Stimulated activated CD4-positive, alpha-beta T cell treated with anti-CD3 and anti-CD28 coated beads, Interleukin-4, amount 100 ng/mL, for 4 hours (primary cell): ENCODE data around the gene CCDC74A.
"Not testable (repeated sequence)": the region's sequence is repeated elsewhere in the genome, so short reads cannot be mapped to it uniquely, and the experiment has no call there.

Experiments
- DNase-seq, 2 experiments: peaks; one replicate each; pipeline ENCODE4 v3.0.0-alpha.2; 2020

The CCDC74A gene

DNA sequence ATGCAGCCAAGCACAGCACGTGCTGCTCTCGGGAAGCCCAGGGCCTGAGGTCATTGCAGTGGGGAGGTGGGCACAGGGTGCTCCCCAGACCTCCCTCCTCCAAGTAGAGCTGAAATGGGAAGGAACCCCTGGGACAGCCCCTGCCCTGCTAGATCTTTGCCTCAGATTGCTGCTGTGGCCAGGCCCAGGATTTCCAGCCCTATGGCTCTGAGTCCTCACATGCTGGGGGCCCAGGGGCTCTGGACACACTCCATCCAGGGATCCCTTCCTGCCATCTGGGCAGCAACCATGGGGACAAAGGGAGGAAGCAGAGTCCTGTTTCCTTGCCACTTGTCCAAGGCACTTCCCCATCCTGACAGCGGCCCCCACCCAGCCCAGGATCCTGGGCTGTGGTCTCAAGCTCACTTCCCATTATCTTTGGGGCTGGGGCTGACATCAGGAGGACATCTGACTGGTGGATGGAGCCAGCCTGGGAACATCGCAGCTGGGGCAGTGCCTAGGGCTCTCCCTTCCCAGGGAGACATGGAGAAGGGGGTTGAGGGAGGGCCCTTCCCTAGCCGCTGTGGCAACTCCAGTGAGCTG, 2.3 kb downstream of the CCDC74A start:
- not testable (repeated sequence) for DNase-seq

DNA sequence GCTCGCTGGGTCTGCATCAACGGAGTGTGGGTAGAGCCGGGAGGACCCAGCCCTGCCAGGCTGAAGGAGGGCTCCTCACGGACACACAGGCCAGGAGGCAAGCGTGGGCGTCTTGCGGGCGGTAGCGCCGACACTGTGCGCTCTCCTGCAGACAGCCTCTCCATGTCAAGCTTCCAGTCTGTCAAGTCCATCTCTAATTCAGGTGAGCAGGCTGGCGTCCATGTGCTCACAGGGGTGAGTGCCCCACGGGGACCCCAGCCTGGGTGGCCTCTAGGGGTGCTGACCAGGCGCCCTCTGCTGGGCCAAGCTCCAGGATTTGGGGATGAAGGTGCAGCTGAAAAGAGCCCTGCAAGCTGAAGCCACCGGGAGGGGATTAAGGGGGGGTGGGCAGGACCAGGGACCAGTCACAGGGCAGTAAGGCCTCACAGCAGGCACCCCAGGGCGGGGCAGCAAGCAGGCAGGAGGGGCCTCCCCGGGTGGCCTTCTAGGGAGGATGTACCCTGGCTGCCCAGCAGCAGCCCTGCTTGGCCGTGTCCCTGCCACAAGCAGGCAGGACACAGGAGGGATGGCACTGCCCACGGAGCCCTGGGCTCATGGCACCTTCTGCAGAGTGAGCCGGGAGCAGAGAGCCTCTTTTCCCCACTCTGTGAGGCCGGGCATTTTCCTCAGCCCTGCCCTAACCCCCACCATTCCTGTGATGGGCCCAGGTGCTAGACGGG, 3.1 kb downstream of the CCDC74A start:
- not testable (repeated sequence) for DNase-seq

DNA sequence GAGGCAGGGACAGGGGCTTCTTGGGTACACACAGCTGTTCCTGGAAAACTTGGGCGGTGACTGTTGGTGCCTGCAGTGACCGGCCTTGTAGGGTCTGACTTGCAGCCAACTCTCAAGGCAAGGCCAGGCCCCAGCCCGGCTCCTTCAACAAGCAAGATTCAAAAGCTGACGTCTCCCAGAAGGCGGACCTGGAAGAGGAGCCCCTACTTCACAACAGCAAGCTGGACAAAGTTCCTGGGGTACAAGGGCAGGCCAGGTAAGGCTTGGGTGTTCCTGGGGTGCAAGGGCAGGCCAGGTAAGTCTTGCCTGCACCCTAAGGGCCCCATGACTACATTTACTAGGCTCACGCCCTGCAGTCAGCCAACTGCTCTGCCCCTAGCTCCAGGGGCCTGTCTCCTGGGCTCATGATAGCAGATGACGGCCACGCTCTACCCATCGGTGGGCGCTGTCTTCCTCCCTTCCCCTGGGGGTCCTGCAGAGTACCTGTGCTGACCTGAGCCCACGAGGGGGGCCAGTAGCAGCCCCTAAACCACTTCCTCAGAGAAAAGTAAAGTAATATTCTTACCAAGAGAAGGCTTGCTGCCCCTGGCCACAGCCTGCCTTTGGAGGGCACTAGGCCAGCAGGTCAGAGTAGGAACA, 4.0 kb downstream of the CCDC74A start:
- not testable (repeated sequence) for DNase-seq

DNA sequence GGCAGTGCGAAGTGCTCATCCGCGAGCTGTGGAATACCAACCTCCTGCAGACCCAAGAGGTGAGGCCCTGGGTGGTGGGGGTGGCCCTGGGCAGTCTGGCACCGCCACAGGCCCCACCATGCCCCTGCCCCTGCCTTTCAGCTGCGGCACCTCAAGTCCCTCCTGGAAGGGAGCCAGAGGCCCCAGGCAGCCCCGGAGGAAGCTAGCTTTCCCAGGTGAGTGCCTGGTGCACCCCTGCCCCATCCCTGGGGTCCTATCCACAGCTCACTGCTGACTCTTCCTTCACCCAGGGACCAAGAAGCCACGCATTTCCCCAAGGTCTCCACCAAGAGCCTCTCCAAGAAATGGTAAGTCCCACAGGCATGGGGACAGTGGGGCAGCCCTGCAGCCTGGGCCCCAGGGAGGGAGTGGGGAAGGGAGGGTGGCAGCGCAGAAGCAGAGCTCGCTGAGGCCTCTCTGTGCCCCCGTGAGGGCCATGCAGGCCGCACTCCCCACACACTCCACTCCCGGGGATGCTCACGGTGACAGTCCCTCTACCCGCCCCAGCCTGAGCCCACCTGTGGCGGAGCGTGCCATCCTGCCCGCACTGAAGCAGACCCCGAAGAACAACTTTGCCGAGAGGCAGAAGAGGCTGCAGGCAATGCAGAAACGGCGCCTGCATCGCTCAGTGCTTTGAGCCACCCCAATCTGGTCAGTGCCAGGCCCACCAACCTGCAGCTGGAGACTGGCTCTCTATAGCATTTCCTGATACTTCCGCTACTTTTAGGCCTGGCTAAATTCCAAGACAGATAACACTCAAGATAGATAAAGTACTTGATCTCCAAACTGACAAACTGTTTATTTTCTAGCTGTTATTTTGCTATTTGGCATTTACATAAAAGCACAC, 5.3 kb downstream of the CCDC74A start:
- DNase-seq = not testable (repeated sequence)

DNA sequence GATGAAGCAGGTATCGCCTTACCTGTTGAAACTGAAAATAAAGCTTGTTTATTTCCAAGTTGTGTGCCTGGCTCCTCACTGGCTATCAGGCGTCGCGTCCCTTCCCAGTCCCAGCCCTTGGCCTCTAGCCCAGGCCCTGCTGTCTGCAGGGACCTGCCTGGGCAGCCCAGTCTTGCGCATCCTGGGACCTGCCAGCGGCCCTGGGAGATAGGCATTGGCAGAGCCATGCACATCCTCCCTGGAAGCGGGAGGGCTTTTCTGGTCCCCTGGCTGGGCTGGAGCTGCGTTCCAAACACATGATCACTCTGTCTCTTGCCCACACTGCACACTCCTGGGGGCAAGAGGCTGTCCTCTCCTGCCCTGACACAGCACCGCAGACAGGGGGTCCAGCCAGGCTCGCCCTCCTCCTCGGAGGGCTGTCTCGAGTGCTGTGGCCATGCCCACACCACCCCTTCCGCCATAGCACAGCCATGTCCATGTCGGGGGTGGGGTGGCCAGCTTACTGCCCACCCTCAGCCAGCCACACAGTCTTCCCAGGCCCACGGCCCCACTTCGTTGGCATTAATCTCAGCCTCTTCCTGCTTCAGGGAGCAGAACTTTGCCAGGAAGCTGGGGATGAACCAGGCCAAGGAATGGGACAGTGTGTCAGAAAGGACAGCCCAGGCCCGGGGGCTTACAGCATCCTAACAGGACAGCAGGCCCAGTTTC, 6.1 kb downstream of the CCDC74A start:
- DNase-seq = not testable (repeated sequence)

DNA sequence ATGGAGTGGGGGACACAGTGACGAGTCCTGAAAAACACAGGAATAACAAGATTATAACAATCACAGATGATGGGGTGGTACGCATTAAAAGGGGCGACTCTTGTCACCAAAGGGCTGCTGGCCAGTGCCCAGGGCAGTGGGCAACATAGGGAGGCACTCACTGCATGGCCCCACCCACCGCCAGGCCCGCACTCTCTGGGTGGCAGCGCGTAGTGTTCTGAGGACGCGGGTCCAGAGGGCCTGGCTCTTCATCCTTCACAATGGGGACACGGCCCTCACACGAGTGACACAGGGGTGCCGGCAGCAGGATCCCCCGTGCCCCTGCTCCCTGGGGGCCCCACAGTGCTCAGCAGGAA, 6.6 kb downstream of the CCDC74A start:
- not testable (repeated sequence) for DNase-seq

DNA sequence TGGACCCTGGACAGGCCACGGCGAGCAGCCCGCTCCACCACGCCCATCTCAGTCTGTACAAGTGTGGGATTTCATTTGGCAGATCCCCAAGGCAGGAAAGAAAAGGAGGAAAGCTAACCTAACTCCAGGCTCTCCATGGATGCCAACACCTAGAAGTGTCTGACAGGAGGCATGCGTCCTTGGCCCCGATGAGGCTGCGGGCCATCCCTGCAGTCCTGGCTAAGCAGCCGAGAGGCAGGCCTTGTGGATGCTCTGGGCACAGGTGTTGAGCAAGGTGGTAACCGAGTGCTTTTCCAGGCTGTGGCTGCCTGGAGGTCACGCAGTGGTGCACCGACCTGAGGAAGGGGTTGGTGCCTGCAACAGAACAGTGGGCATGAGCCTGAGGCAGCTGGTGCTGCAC, 7.3 kb downstream of the CCDC74A start:
- DNase-seq = not testable (repeated sequence)

DNA sequence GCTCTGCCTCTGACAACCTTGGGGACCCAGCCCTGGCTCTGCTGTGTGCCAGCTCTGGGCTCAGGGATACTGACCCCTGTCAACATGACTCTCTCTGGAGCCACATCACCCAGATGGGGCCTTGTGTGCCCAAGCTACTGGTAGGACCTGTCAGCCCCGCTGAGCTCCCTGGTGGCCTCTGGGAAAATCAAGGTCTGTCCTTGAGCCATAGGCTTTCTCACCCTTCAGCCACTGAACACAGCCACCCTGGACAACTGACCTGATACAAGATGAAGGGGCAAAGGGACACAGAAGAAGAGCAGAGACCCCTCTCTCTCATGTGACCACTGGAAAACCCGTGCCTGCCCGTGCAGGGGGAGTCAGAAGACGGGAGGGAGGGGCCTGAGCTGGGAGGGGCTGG, 7.8 kb downstream of the CCDC74A start:
- DNase-seq = no peak

DNA sequence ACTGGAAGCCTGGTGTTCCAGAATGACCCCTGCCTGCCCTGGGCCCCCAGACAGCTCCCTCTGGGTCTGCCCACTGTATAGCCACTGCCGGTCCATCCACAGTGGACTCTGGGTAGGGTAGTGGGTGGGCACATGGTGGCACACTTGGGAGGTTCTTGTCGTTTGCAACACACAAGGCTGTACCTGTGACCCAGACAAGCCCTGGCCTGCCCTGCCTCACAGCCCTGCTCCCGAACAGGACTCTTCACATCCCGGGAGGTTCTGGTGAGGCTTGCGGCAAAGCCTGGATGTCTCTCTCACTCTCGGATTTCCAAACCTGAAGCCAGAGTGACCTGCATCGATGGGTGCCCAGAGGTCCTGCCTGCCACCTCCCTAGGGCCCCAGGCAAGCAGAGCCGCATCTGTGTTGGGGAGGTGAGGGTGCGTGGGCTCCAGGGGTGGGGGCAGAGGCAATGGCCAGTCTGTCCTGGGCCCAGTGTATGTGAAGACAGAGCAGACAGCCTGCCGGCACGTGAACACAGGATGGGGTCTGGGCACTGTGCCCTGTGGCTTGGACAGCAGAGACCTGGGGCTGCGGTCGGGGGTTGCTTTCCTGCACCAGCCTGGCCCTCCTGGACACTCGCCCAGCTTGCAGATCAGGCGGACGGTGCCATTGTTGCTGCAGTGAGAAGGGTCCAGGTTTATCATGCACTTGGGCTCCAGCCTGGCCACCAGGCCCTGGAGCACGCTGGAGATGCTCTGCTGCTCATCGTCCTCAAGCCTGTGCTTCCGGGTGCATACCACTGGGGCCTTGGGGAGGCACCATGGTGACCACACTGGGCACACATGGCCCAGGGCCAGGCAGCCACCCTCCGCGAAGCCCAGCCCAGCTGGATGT, 8.5 kb downstream of the CCDC74A start:
- DNase-seq = not testable (repeated sequence)

DNA sequence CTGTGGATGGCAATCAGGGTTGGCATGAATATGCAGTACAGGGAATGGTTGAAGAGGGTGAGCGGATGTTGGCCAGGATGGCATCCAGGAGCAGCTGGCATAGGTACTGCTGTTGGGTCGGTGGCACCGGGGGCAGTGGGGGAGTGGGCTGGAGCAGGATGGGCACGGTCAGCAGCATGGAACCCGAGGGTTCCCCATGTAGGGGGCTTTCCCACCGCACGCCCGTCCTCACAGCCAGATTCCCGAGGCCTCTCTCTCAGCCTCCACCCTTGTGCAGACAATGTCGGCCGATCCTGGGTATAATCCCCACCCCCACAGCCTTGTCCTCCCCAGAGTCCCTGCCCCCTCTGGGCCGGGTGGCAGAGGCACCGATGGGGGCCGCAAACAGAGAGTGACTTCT, 9.2 kb downstream of the CCDC74A start:
- not testable (repeated sequence) for DNase-seq

DNA sequence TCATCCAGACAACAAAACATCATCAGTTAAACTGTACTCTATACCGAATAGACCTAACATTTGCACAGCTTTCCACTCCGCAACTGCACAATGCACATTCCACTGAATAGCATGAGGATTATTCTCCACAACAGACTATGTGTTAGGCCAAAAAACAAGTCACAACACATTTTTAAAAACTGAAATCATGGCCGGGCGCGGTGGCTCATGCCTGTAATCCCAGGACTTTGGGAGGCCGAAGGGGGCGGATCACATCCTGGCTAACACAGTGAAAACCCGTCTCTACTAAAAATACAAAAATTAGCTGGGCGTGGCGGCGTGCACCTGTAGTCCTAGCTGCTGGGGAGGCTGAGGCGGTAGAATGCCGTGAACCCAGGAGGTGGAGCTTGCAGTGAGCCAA, 11.2 kb downstream of the CCDC74A start:
- DNase-seq = not testable (repeated sequence)

DNA sequence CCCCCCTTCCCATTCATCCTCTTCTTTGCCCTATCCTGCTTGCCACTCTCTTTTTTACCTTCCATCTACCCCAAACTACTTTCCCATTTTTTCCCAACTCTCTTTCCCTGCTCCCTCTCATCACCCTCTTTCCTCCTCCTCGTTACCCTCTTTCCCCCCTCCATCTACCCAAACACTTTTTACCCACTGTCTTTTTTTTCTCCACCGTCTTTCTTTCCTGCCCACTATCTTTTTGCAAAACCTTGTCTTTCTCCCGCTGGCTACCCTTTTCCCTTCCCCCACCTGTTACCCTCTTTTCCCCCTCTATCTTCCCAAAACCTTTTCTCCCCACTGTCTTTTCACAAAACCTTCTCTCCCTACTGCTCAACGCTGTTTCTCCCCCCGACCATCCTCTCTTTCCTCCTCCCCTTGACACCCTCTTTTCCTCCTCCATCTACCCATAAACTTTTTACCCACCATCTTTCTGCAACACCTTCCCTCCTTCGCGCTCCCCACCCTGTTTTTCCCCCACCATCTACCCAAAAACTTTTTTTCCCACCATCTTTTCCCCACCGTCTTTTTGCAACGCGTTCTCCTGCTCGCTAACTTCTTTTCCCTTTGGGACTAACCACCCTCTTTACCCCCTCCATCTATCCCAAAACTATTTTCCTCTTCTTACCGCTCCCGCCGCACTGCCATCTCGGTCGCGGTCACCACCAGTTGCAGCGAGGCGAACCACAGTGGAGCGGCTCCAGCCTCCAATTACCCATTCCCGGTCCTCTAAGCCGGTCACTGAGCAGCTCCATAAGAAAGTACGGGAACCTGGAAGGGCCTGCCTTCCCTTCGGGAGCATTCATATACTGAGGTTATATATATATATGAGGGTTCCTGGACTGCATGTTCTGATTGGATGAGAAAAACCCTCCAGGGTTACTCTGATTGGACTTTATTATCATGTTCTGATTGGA, 15.0 kb downstream of the CCDC74A start:
- DNase-seq = no peak

DNA sequence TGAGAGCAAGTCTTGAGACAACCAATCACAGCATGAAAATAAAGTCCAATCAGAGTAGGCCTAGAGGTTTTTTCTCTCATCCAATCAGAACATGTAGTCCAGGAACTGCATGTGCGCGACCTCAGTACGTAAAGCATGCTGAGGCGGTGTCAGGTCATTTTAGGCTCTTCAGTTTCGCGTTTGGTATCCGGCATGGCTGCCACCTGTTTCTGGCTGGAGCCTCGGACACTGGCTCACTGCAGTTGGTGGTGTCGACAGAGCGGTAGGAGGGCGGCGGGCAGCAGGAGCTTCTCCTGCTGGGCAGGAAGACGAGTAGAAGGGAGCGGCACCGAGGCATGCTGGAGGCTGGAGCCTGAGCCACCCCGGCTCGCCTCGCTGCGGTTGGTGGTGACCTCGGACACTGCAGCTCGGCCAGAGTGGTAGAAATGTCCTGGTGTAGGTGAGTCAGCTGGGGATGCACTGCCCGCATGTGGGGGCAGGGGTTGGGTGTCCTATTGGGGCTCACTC, 15.8 kb downstream of the CCDC74A start:
- DNase-seq = no peak

DNA sequence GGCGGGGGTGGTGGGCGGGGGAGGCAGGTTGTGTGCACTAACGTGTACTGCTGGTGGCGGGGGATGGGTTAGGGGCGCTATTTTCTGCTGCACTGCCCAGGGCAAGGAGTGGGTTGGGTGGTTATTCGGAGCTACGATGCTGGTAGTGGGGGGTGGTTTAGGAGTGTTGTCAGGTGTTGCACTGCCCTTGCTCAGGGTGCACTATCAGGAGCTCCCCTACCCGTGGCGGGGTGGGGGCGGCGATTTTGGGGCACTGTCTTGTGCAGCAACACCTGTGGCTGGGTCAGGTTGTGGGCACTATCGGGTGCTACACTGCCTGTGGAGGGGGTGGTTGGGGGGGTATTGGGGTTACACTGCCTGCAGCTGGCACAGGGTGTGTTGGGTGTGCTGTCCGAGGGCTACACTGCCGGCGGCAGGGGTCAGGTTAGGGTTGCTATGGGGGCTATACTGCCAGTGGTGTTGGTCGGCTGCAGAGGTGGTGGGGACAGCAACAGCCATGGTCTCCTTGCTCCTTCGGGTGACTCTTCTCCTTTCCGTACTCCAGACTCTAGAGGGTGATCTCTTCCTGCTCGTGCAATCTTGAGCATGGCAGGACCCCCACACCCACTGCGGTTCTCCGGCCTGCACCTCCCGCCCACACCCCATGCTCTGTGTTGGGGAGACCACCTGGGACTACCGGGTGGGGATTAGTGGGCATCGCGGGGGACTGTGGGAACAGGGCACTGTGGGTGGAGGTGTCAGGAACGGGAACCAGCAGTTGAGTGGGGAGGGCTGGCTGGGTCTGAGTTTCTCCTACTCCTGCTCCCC, 16.5 kb downstream of the CCDC74A start:
- not testable (repeated sequence) for DNase-seq

DNA sequence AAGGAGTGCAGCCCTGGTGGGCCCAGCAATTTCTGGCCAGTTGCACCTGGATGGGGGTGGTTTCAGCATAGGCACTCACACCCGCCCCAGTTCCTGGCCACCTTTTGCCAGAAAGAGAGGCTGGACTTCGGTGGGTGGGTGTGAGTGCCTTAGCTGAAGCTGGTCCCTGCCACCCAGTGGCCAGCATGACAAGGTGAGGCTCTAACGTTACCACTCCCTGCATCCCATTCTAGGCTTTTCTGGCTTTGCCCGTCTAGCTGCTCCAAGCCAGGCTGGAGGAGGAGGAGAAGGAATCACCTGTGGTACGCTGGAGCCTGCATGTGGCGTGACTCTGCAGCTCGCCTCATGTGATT, 17.1 kb downstream of the CCDC74A start:
- not testable (repeated sequence) for DNase-seq

DNA sequence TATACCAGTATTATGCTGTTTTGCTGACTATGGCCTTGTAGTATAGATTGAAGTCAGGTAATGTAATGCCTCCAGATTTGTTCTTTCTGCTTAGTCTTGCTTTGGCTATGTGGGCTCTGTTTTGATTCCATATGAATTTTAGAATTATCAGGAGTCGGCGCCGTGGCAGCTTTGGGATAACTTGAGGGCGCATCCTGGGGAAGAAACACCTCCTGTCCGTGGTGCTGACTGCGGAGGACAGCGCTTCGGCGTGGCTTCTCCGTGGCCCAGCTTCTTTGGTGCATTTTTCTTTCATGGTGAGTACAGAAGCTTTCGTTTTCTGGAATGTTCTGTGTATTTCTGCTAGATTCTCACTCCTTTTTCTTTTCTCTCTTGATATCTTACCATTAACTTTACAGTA, 25.2 kb downstream of the CCDC74A start:
- no peak for DNase-seq

DNA sequence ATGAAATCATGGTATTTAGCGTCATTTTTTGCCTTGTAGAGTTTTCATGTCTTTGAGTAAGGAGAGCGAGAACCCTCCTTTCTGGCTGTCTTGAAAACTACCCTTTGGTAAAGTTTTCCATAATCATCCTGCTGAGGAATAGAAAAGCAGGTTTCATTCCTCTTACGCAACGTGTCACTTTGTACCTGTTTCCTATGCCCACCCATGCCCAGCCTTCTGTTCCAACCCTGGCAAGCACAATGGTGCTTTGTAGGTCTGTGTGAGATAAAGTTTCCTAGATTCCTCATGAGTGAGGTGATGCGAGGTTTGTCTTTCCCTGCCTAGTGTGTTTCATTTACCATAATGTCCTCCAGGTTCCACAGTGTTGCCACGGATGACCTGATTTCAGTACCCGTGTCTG, 29.3 kb downstream of the CCDC74A start:
- DNase-seq = no peak

DNA sequence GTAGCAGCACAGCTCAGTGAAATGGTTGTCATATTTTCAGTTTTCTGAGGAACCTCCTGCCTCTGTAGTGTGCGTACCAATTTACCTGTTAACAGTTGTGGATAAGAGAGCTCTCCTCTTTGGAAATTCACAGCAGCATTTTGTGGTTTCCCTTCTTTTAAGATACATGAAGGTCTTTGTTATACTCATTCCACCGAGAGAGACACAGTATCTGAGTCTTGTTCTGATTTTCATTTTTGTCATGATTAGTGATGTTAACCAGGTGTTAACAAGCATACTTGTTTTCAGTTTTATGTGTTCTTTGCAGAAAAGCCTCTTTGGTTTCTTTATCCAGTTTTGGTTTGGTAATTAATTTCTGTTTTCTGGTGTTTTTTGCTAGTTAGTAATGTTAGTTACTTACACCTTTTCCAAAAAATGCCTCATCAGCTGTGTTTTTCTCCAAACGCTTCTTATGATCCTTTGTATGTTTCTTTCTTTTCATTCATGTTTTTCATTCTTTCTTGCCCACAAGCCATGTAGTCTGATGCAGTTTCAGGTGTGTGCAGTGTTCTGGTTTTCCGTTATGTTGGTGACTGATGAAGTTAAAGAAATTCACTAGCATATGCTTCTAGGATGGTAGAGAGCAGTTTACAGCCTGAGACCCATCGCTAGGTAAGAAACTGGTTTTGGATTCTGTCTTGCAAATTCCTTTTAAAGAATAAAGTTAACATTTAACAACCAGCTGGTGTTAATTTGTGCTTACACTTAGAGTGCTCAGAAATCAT, 30.1 kb downstream of the CCDC74A start:
- DNase-seq = no peak

DNA sequence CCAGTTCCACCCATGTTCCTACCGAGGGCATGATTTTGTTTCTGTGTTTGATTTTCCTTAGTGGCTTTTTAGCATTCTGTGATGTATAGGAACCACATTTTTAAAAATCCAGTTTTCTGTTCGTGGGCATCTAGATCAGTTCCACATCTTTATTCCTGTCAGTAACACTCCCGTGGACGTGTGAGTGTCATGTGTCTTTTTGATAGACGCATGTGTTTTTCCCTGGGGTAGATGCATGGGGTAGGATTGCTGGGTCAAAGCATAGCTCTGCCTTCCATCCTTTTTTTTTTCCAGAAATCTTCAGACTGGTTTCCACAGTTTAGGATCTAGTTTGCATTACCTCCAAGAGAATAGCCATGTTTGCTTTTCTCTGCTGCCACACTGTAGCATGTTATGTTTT, 38.7 kb downstream of the CCDC74A start:
- no peak for DNase-seq
